ENCODE measurements around the gene ADAM15. TPM values are rescaled to one million over a fixed set of nuclear protein-coding genes. Genes with fewer than 3 reads are reported as not detected.

Gene ADAM15
- total and polyA plus RNA-seq, 9 donors = 41.8 to 83.2 (median 65.0) TPM

GRCh38 chr1:155105604-155106011 lies 54.5 kb downstream of the ADAM15 start:
- Histone ChIP-seq H3K4me3 (ENCODE audit: low read length) (no peak overlapping the region), H3K27me3 (ENCODE audit: control insufficient read depth, insufficient read depth, low read length) (peaks cover 5% of the 10 kb centered on the region), H3K4me1 (ENCODE audit: control insufficient read depth, insufficient read depth, low read length) (no peaks in the 10 kb centered on the region), H3K27ac (ENCODE audit: low read length) (no peak overlapping the region), H3K9me3 (replicated peaks; ENCODE audit: control insufficient read depth, low read depth, low read length) (no peaks in the 10 kb centered on the region), H3K36me3 (ENCODE audit: control insufficient read depth, insufficient read depth, low read length) (no peaks in the 10 kb centered on the region)
- DNase-seq = peak; percentile 63
- 41% methylated on average over 7 of the region's 7 CpGs for WGBS (ENCODE audit: insufficient coverage)

DNA sequence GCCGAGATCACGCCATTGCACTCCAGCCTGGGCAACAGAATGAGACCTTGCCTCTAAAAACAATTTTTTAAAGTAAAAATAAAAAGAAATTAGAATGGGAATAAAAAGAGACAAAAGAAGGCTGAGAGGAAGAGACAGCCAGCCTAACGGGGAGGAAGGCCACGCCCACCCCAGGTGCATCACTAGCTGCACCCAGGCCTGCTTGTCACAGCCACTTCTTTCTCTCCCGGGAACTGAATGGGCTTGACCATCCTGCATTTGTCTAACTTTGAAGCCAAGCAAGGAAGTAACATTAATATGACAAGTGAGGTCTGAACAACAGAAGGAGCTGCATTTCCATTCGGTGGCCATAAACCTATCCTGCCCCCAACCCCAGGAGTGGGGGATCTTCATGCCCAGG lies 55.7 kb downstream of the ADAM15 start:
- Histone ChIP-seq H3K27me3 (ENCODE audit: control insufficient read depth, insufficient read depth, low read length) (peaks cover 6% of the 10 kb centered on the region), H3K36me3 (ENCODE audit: control insufficient read depth, insufficient read depth, low read length) (no peaks in the 10 kb centered on the region), H3K4me3 (ENCODE audit: low read length) (no peak overlapping the region), H3K27ac (ENCODE audit: low read length) (no peak overlapping the region), H3K9me3 (replicated peaks; ENCODE audit: control insufficient read depth, low read depth, low read length) (no peaks in the 10 kb centered on the region), H3K4me1 (ENCODE audit: control insufficient read depth, insufficient read depth, low read length) (no peaks in the 10 kb centered on the region)
- WGBS (ENCODE audit: insufficient coverage) = 33% methylated on average over 2 of the region's 6 CpGs
- no peak for DNase-seq

GRCh38 chr1:155107309-155108264 lies 56.5 kb downstream of the ADAM15 start:
- Histone ChIP-seq H3K27ac (ENCODE audit: low read length) (no peak overlapping the region), H3K36me3 (ENCODE audit: control insufficient read depth, insufficient read depth, low read length) (no peaks in the 10 kb centered on the region)
- 71% methylated on average over 6 of the region's 12 CpGs for WGBS (ENCODE audit: insufficient coverage)

GRCh38 chr1:155108296-155108695 lies 57.2 kb downstream of the ADAM15 start:
- Histone ChIP-seq H3K36me3 (ENCODE audit: control insufficient read depth, insufficient read depth, low read length) (no peaks in the 10 kb centered on the region), H3K27ac (ENCODE audit: low read length) (no peak overlapping the region), H3K9me3 (replicated peaks; ENCODE audit: control insufficient read depth, low read depth, low read length) (no peaks in the 10 kb centered on the region), H3K4me3 (ENCODE audit: low read length) (no peak overlapping the region), H3K4me1 (ENCODE audit: control insufficient read depth, insufficient read depth, low read length) (no peaks in the 10 kb centered on the region), H3K27me3 (ENCODE audit: control insufficient read depth, insufficient read depth, low read length) (peaks cover 6% of the 10 kb centered on the region)
- 74% methylated on average over 4 of the region's 5 CpGs for WGBS (ENCODE audit: insufficient coverage)
- no peak for DNase-seq

More at GRCh38 chr1:155107309-155108264, 56.5 kb downstream of the ADAM15 start:
- Histone ChIP-seq H3K4me1 (ENCODE audit: control insufficient read depth, insufficient read depth, low read length) (no peaks in the 10 kb centered on the region), H3K4me3 (ENCODE audit: low read length) (no peak overlapping the region), H3K9me3 (replicated peaks; ENCODE audit: control insufficient read depth, low read depth, low read length) (no peaks in the 10 kb centered on the region), H3K27me3 (ENCODE audit: control insufficient read depth, insufficient read depth, low read length) (peaks cover 6% of the 10 kb centered on the region)
- no peak for DNase-seq

DNA sequence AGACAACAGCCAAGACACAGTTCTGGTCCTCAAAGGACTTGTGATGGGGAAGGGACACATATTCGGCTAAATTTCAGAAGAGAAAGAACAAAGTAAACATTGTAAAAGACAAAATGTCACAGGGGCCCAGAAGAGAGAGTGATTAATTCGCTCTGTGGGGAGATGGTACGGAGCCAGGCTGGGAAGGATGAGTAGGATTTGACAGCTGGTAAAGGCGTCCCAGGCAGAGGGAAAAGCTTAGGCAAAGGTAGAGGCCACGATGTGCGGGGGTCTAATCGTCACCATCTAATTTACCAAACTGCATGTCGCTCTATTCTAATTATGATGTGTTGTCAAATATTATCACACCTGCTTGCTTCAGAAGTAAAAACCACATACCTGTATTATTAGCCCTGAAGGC lies 59.3 kb downstream of the ADAM15 start:
- WGBS (ENCODE audit: insufficient coverage) = 62% methylated on average over 3 of the region's 8 CpGs
- no peak overlapping the region for H3K27ac ChIP-seq (ENCODE audit: low read length)
- H3K27me3 ChIP-seq (ENCODE audit: control insufficient read depth, insufficient read depth, low read length) = peaks cover 6% of the 10 kb centered on the region
- no peaks in the 10 kb centered on the region for H3K36me3 ChIP-seq (ENCODE audit: control insufficient read depth, insufficient read depth, low read length)
- no peak overlapping the region for H3K4me3 ChIP-seq (ENCODE audit: low read length)
- no peak for DNase-seq
- H3K4me1 ChIP-seq (ENCODE audit: control insufficient read depth, insufficient read depth, low read length) = no peaks in the 10 kb centered on the region
- no peaks in the 10 kb centered on the region for H3K9me3 ChIP-seq (replicated peaks; ENCODE audit: control insufficient read depth, low read depth, low read length)

DNA sequence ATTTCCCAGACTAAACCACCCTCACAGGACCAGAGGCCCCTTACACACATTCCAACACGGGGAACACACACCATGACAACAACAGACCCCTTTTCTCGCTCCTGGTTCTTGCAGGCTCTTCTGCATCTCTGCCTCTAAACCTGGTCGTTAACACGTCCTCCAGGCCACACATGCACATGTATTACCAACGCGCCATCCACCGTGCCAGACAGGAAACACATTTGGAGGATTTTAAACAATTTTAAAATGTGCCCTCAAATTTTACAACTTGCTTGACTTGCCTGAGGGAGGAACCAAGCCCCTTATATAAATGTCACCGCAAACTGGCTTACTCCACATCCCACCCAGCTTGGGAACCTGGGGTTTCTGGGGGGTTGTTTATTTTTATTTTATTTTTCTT lies 59.7 kb downstream of the ADAM15 start:
- WGBS (ENCODE audit: insufficient coverage) = 41% methylated on average over 7 of the region's 8 CpGs
- no peaks in the 10 kb centered on the region for H3K36me3 ChIP-seq (ENCODE audit: control insufficient read depth, insufficient read depth, low read length)

More for the DNA sequence above, 59.7 kb downstream of the ADAM15 start:
- H3K4me3 ChIP-seq (ENCODE audit: low read length) = no peak overlapping the region
- no peaks in the 10 kb centered on the region for H3K9me3 ChIP-seq (replicated peaks; ENCODE audit: control insufficient read depth, low read depth, low read length)
- H3K4me1 ChIP-seq (ENCODE audit: control insufficient read depth, insufficient read depth, low read length) = no peaks in the 10 kb centered on the region
- no peak overlapping the region for H3K27ac ChIP-seq (ENCODE audit: low read length)
- DNase-seq = no peak
- peaks cover 6% of the 10 kb centered on the region for H3K27me3 ChIP-seq (ENCODE audit: control insufficient read depth, insufficient read depth, low read length)

Other genes starting within 250 kb of the ADAM15 start
- 5.1 TPM for gene KCNN3, start 181.0 kb upstream of the ADAM15 start, total RNA-seq
- gene KCNN3, start 181.0 kb upstream of the ADAM15 start, polyA plus RNA-seq (ENCODE audit: insufficient read depth in 1 of 8, insufficient read length in 8 of 8, low replicate concordance in 1 of 8) = 1 to 10 TPM; 6.4 to 9.6 (median 8.1) TPM
- gene PMVK, start 114.6 kb upstream of the ADAM15 start, total RNA-seq = 10.3 TPM
- gene PMVK, start 114.6 kb upstream of the ADAM15 start, polyA plus RNA-seq (ENCODE audit: insufficient read depth in 1 of 8, insufficient read length in 8 of 8, low replicate concordance in 1 of 8) = 10 to 100 TPM; 31.0 to 38.7 (median 33.9) TPM
- 160 TPM for gene PBXIP1, start 95.2 kb upstream of the ADAM15 start, total RNA-seq
- 100 to 1,000 TPM; 109 to 161 (median 145) TPM for gene PBXIP1, start 95.2 kb upstream of the ADAM15 start, polyA plus RNA-seq (ENCODE audit: insufficient read depth in 1 of 8, insufficient read length in 8 of 8, low replicate concordance in 1 of 8)
- gene PYGO2, start 89.5 kb upstream of the ADAM15 start, total RNA-seq = 17.1 TPM
- gene PYGO2, start 89.5 kb upstream of the ADAM15 start, polyA plus RNA-seq (ENCODE audit: insufficient read depth in 1 of 8, insufficient read length in 8 of 8, low replicate concordance in 1 of 8) = 10 to 100 TPM; 27.1 to 32.1 (median 29.6) TPM
- 69.9 TPM for gene SHC1, start 80.6 kb upstream of the ADAM15 start, total RNA-seq
- 100 to 1,000 TPM in 2 of 8 donors, 10 to 100 TPM in 6; 59.3 to 118 (median 91.3) TPM for gene SHC1, start 80.6 kb upstream of the ADAM15 start, polyA plus RNA-seq (ENCODE audit: insufficient read depth in 1 of 8, insufficient read length in 8 of 8, low replicate concordance in 1 of 8)
- 63.8 TPM for gene CKS1B, start 76.6 kb upstream of the ADAM15 start, total RNA-seq
- 10 to 100 TPM; 57.1 to 84.9 (median 70.4) TPM for gene CKS1B, start 76.6 kb upstream of the ADAM15 start, polyA plus RNA-seq (ENCODE audit: insufficient read depth in 1 of 8, insufficient read length in 8 of 8, low replicate concordance in 1 of 8)
- 21.9 TPM for gene FLAD1, start 68.0 kb upstream of the ADAM15 start, total RNA-seq
- gene FLAD1, start 68.0 kb upstream of the ADAM15 start, polyA plus RNA-seq (ENCODE audit: insufficient read depth in 1 of 8, insufficient read length in 8 of 8, low replicate concordance in 1 of 8) = 10 to 100 TPM; 16.7 to 21.6 (median 20.1) TPM
- 0.40 TPM for gene LENEP, start 57.7 kb upstream of the ADAM15 start, total RNA-seq
- under 1 TPM in 3 of 8 donors, not detected in 5; 0.24 to 0.39 (median 0.30) TPM for gene LENEP, start 57.7 kb upstream of the ADAM15 start, polyA plus RNA-seq (ENCODE audit: insufficient read depth in 1 of 8, insufficient read length in 8 of 8, low replicate concordance in 1 of 8)
- 7.6 TPM for gene ZBTB7B, start 48.5 kb upstream of the ADAM15 start, total RNA-seq
- gene ZBTB7B, start 48.5 kb upstream of the ADAM15 start, polyA plus RNA-seq (ENCODE audit: insufficient read depth in 1 of 8, insufficient read length in 8 of 8, low replicate concordance in 1 of 8) = 10 to 100 TPM in 2 of 8 donors, 1 to 10 TPM in 6; 6.6 to 11.3 (median 9.5) TPM
- gene DCST2, start 17.5 kb upstream of the ADAM15 start, total RNA-seq = 0.49 TPM
- 1 to 10 TPM in 3 of 8 donors, under 1 TPM in 5; 0.58 to 1.6 (median 0.84) TPM for gene DCST2, start 17.5 kb upstream of the ADAM15 start, polyA plus RNA-seq (ENCODE audit: insufficient read depth in 1 of 8, insufficient read length in 8 of 8, low replicate concordance in 1 of 8)
- not detected for gene DCST1, start 17.5 kb upstream of the ADAM15 start, total RNA-seq
- gene DCST1, start 17.5 kb upstream of the ADAM15 start, polyA plus RNA-seq (ENCODE audit: insufficient read depth in 1 of 8, insufficient read length in 8 of 8, low replicate concordance in 1 of 8) = under 1 TPM; 0.10 to 0.30 (median 0.16) TPM
- gene EFNA4, start 12.4 kb downstream of the ADAM15 start, total RNA-seq = 7.5 TPM
- 1 to 10 TPM; 5.6 to 9.5 (median 6.8) TPM for gene EFNA4, start 12.4 kb downstream of the ADAM15 start, polyA plus RNA-seq (ENCODE audit: insufficient read depth in 1 of 8, insufficient read length in 8 of 8, low replicate concordance in 1 of 8)
- gene EFNA3, start 27.5 kb downstream of the ADAM15 start, total RNA-seq = 2.1 TPM
- 1 to 10 TPM; 1.7 to 3.9 (median 2.3) TPM for gene EFNA3, start 27.5 kb downstream of the ADAM15 start, polyA plus RNA-seq (ENCODE audit: insufficient read depth in 1 of 8, insufficient read length in 8 of 8, low replicate concordance in 1 of 8)
- gene EFNA1, start 76.6 kb downstream of the ADAM15 start, total RNA-seq = 15.3 TPM
- 10 to 100 TPM; 18.3 to 37.5 (median 24.9) TPM for gene EFNA1, start 76.6 kb downstream of the ADAM15 start, polyA plus RNA-seq (ENCODE audit: insufficient read depth in 1 of 8, insufficient read length in 8 of 8, low replicate concordance in 1 of 8)
- gene SLC50A1, start 84.5 kb downstream of the ADAM15 start, total RNA-seq = 18.6 TPM
- 10 to 100 TPM; 18.6 to 26.2 (median 21.4) TPM for gene SLC50A1, start 84.5 kb downstream of the ADAM15 start, polyA plus RNA-seq (ENCODE audit: insufficient read depth in 1 of 8, insufficient read length in 8 of 8, low replicate concordance in 1 of 8)
- gene DPM3, start 89.2 kb downstream of the ADAM15 start, total RNA-seq = 21.1 TPM
- 10 to 100 TPM; 20.1 to 27.9 (median 23.6) TPM for gene DPM3, start 89.2 kb downstream of the ADAM15 start, polyA plus RNA-seq (ENCODE audit: insufficient read depth in 1 of 8, insufficient read length in 8 of 8, low replicate concordance in 1 of 8)
- gene KRTCAP2, start 122.0 kb downstream of the ADAM15 start, total RNA-seq = 70.4 TPM
- gene KRTCAP2, start 122.0 kb downstream of the ADAM15 start, polyA plus RNA-seq (ENCODE audit: insufficient read depth in 1 of 8, insufficient read length in 8 of 8, low replicate concordance in 1 of 8) = 10 to 100 TPM; 74.7 to 89.5 (median 87.6) TPM
- gene TRIM46, start 122.5 kb downstream of the ADAM15 start, total RNA-seq = 0.22 TPM
- gene TRIM46, start 122.5 kb downstream of the ADAM15 start, polyA plus RNA-seq (ENCODE audit: insufficient read depth in 1 of 8, insufficient read length in 8 of 8, low replicate concordance in 1 of 8) = under 1 TPM; 0.29 to 0.81 (median 0.57) TPM
- 85.5 TPM for gene THBS3, start 156.6 kb downstream of the ADAM15 start, total RNA-seq
- 10 to 100 TPM; 62.8 to 83.2 (median 70.4) TPM for gene THBS3, start 156.6 kb downstream of the ADAM15 start, polyA plus RNA-seq (ENCODE audit: insufficient read depth in 1 of 8, insufficient read length in 8 of 8, low replicate concordance in 1 of 8)
- 19.7 TPM for gene MTX1, start 157.4 kb downstream of the ADAM15 start, total RNA-seq
- gene MTX1, start 157.4 kb downstream of the ADAM15 start, polyA plus RNA-seq (ENCODE audit: insufficient read depth in 1 of 8, insufficient read length in 8 of 8, low replicate concordance in 1 of 8) = 10 to 100 TPM; 19.6 to 24.5 (median 21.8) TPM
- 4.2 TPM for gene ENTREP3, start 204.2 kb downstream of the ADAM15 start, total RNA-seq
- gene ENTREP3, start 204.2 kb downstream of the ADAM15 start, polyA plus RNA-seq (ENCODE audit: insufficient read depth in 1 of 8, insufficient read length in 8 of 8, low replicate concordance in 1 of 8) = 10 to 100 TPM; 12.3 to 21.7 (median 16.8) TPM
- 24.6 TPM for gene SCAMP3, start 211.0 kb downstream of the ADAM15 start, total RNA-seq
- gene SCAMP3, start 211.0 kb downstream of the ADAM15 start, polyA plus RNA-seq (ENCODE audit: insufficient read depth in 1 of 8, insufficient read length in 8 of 8, low replicate concordance in 1 of 8) = 10 to 100 TPM; 36.3 to 51.4 (median 40.8) TPM
- gene CLK2, start 222.2 kb downstream of the ADAM15 start, total RNA-seq = 26.1 TPM
- 10 to 100 TPM; 39.3 to 50.9 (median 44.8) TPM for gene CLK2, start 222.2 kb downstream of the ADAM15 start, polyA plus RNA-seq (ENCODE audit: insufficient read depth in 1 of 8, insufficient read length in 8 of 8, low replicate concordance in 1 of 8)
- 1.6 TPM for gene HCN3, start 226.1 kb downstream of the ADAM15 start, total RNA-seq
- gene HCN3, start 226.1 kb downstream of the ADAM15 start, polyA plus RNA-seq (ENCODE audit: insufficient read depth in 1 of 8, insufficient read length in 8 of 8, low replicate concordance in 1 of 8) = 1 to 10 TPM; 3.4 to 6.7 (median 4.0) TPM

Data from muscle of leg (tissue), 11 donors.